Measurements from ENCODE around the gene GPC5.
"Not testable (repeated sequence)": the region's sequence is repeated elsewhere in the genome, so short reads cannot be mapped to it uniquely, and the experiment has no call there.

Gene GPC5

GRCh38 chr13:92656648-92657047 is 1258.2 kb downstream of the GPC5 start:
- DNase-seq (ENCODE audit: low spot score) = no peak

GRCh38 chr13:92657565-92657964 is 1259.1 kb downstream of the GPC5 start:
- no peak for DNase-seq (ENCODE audit: low spot score)

GRCh38 chr13:92658293-92658692 is 1259.9 kb downstream of the GPC5 start:
- DNase-seq (ENCODE audit: low spot score) = no peak

- no peak for DNase-seq (ENCODE audit: low spot score)
Measured at GRCh38 chr13:92661406-92661805, 1263.0 kb downstream of the GPC5 start.

- DNase-seq (ENCODE audit: low spot score) = no peak
Measured at GRCh38 chr13:92668157-92668556, 1269.7 kb downstream of the GPC5 start.

GRCh38 chr13:92670096-92670495 is 1271.7 kb downstream of the GPC5 start:
- DNase-seq (ENCODE audit: low spot score) = no peak

- no peak for DNase-seq (ENCODE audit: low spot score)
Measured at GRCh38 chr13:92671821-92672220, 1273.4 kb downstream of the GPC5 start.

- no peak for DNase-seq (ENCODE audit: low spot score)
Measured at GRCh38 chr13:92676246-92676645, 1277.8 kb downstream of the GPC5 start.

GRCh38 chr13:92677571-92677970 is 1279.2 kb downstream of the GPC5 start:
- no peak for DNase-seq (ENCODE audit: low spot score)

GRCh38 chr13:92679602-92680001 is 1281.2 kb downstream of the GPC5 start:
- DNase-seq (ENCODE audit: low spot score) = no peak

GRCh38 chr13:92681239-92681638 is 1282.8 kb downstream of the GPC5 start:
- no peak for DNase-seq (ENCODE audit: low spot score)

GRCh38 chr13:92682832-92683517 is 1284.6 kb downstream of the GPC5 start:
- DNase-seq (ENCODE audit: low spot score) = no peak

GRCh38 chr13:92694047-92694446 is 1295.6 kb downstream of the GPC5 start:
- no peak for DNase-seq (ENCODE audit: low spot score)

GRCh38 chr13:92695827-92696226 is 1297.4 kb downstream of the GPC5 start:
- DNase-seq (ENCODE audit: low spot score) = not testable (repeated sequence)

- peak; percentile 4 for DNase-seq (ENCODE audit: low spot score)
Measured at GRCh38 chr13:92716749-92717148, 1318.3 kb downstream of the GPC5 start.

- no peak for DNase-seq (ENCODE audit: low spot score)
Measured at GRCh38 chr13:92717857-92718256, 1319.4 kb downstream of the GPC5 start.

- no peak for DNase-seq (ENCODE audit: low spot score)
Measured at GRCh38 chr13:92719868-92720267, 1321.4 kb downstream of the GPC5 start.

GRCh38 chr13:92721620-92722019 is 1323.2 kb downstream of the GPC5 start:
- no peak for DNase-seq (ENCODE audit: low spot score)

- no peak for DNase-seq (ENCODE audit: low spot score)
Measured at GRCh38 chr13:92727118-92727517, 1328.7 kb downstream of the GPC5 start.

- no peak for DNase-seq (ENCODE audit: low spot score)
Measured at GRCh38 chr13:92734068-92734467, 1335.6 kb downstream of the GPC5 start.

- DNase-seq (ENCODE audit: low spot score) = no peak
Measured at GRCh38 chr13:92734545-92734944, 1336.1 kb downstream of the GPC5 start.

- no peak for DNase-seq (ENCODE audit: low spot score)
Measured at GRCh38 chr13:92735909-92736308, 1337.5 kb downstream of the GPC5 start.

- no peak for DNase-seq (ENCODE audit: low spot score)
Measured at GRCh38 chr13:92739306-92739818, 1340.9 kb downstream of the GPC5 start.

GRCh38 chr13:92743992-92744391 is 1345.6 kb downstream of the GPC5 start:
- DNase-seq (ENCODE audit: low spot score) = no peak
